H9 (cell line): Measurements from ENCODE around the gene DDI2. TPM values are rescaled to one million over a fixed set of nuclear protein-coding genes. Genes with fewer than 3 reads are reported as not detected.

Experiments
- DNase-seq: peaks from one replicate; pipeline ENCODE4 v3.0.0-alpha.2; 2017
- H2AFZ ChIP-seq: one replicate; pipeline ENCODE4 v1.6.1; 2013; ENCODE audit warnings: mild to moderate bottlenecking, low read length, control low read depth, moderate library complexity
- H2AK5ac ChIP-seq: 2 replicates; pipeline ENCODE4 v1.6.1; 2013; ENCODE audit warnings: low read length, control low read depth, mixed read lengths; ENCODE audit not compliant: insufficient read length
- H2BK120ac ChIP-seq: one replicate; pipeline ENCODE4 v1.6.1; 2013; ENCODE audit warnings: low read depth, mild to moderate bottlenecking, low read length, control low read depth, inconsistent platforms; ENCODE audit not compliant: poor library complexity, severe bottlenecking
- H2BK12ac ChIP-seq: 2 replicates; pipeline ENCODE4 v1.6.1; 2013; ENCODE audit warnings: low read length, control low read depth, mixed read lengths, low read depth; ENCODE audit not compliant: insufficient read length
- H2BK15ac ChIP-seq: 2 replicates; pipeline ENCODE4 v1.6.1; 2013; ENCODE audit warnings: low read depth, low read length, control low read depth
- H2BK20ac ChIP-seq: one replicate; pipeline ENCODE4 v1.6.1; 2013; ENCODE audit warnings: low read depth, mild to moderate bottlenecking, low read length, control low read depth, inconsistent platforms; ENCODE audit not compliant: poor library complexity, severe bottlenecking
- H2BK5ac ChIP-seq: 2 replicates; pipeline ENCODE4 v1.6.1; 2013; ENCODE audit warnings: low read length, control low read depth, mixed read lengths; ENCODE audit not compliant: insufficient read length
- H3K14ac ChIP-seq: 2 replicates; pipeline ENCODE4 v1.6.1; 2013; ENCODE audit warnings: low read length, control low read depth; ENCODE audit not compliant: insufficient read depth
- H3K18ac ChIP-seq: 2 replicates; pipeline ENCODE4 v1.6.1; 2013; ENCODE audit warnings: low read depth, mild to moderate bottlenecking, mixed read lengths, low read length, control low read depth; ENCODE audit not compliant: insufficient read length
- H3K23ac ChIP-seq: 2 replicates; pipeline ENCODE4 v1.6.1; 2013; ENCODE audit warnings: low read length, control low read depth, mixed read lengths, low read depth; ENCODE audit not compliant: insufficient read length
- H3K23me2 ChIP-seq: 2 replicates; pipeline ENCODE4 v1.6.1; 2013; ENCODE audit warnings: low read depth, mild to moderate bottlenecking, mixed read lengths, low read length, control low read depth; ENCODE audit not compliant: insufficient read length, poor library complexity, severe bottlenecking
- H3K27ac ChIP-seq: 2 replicates; pipeline ENCODE4 v1.5.1; 2013; ENCODE audit warnings: low read length, control low read depth, mixed read lengths, low read depth; ENCODE audit not compliant: insufficient read length
- H3K27me3 ChIP-seq: 2 replicates; pipeline ENCODE4 v1.6.1; 2013; ENCODE audit warnings: low read length, control low read depth, inconsistent platforms; ENCODE audit not compliant: insufficient read depth
- H3K4ac ChIP-seq: 2 replicates; pipeline ENCODE4 v1.6.1; 2013; ENCODE audit warnings: low read depth, mild to moderate bottlenecking, control low read depth, inconsistent platforms, low read length, moderate library complexity
- H3K4me1 ChIP-seq: 2 replicates; pipeline ENCODE4 v1.6.1; 2013; ENCODE audit warnings: low read length, control low read depth, inconsistent platforms; ENCODE audit not compliant: insufficient read depth
- H3K4me2 ChIP-seq: 2 replicates; pipeline ENCODE4 v1.6.1; 2013; ENCODE audit warnings: low read length, control low read depth, mixed read lengths; ENCODE audit not compliant: insufficient read length, insufficient read depth
- H3K56ac ChIP-seq: 2 replicates; pipeline ENCODE4 v1.6.1; 2013; ENCODE audit warnings: low read depth, mild to moderate bottlenecking, mixed read lengths, low read length, control low read depth; ENCODE audit not compliant: insufficient read length
- H3K79me1 ChIP-seq: 2 replicates; pipeline ENCODE4 v1.6.1; 2013; ENCODE audit warnings: low read depth, mild to moderate bottlenecking, moderate library complexity, low read length, control low read depth, inconsistent platforms; ENCODE audit not compliant: insufficient read depth, poor library complexity, severe bottlenecking
- H3K79me2 ChIP-seq: 2 replicates; pipeline ENCODE4 v1.6.1; 2013; ENCODE audit warnings: low read length, control low read depth, inconsistent platforms; ENCODE audit not compliant: insufficient read depth
- H3K9ac ChIP-seq: 2 replicates; pipeline ENCODE4 v1.6.1; 2013; ENCODE audit warnings: low read length, control low read depth, mixed read lengths; ENCODE audit not compliant: insufficient read length; ENCODE audit errors: extremely low read depth
- H3K9me3 ChIP-seq: one replicate; pipeline ENCODE4 v1.6.1; 2013; ENCODE audit warnings: low read depth, low read length, inconsistent platforms; ENCODE audit not compliant: control insufficient read depth
- H3T11ph ChIP-seq: one replicate; pipeline ENCODE4 v1.6.1; 2013; ENCODE audit warnings: mild to moderate bottlenecking, low read length, control low read depth, inconsistent platforms
- H4K20me1 ChIP-seq: one replicate; pipeline ENCODE4 v1.6.1; 2013; ENCODE audit not compliant: control insufficient read depth, insufficient read length, insufficient read depth
- H4K5ac ChIP-seq: 2 replicates; pipeline ENCODE4 v1.6.1; 2013; ENCODE audit warnings: low read depth, mild to moderate bottlenecking, mixed read lengths, low read length, control low read depth; ENCODE audit not compliant: insufficient read length
- H4K8ac ChIP-seq: replicated peaks from 2 replicates; pipeline ENCODE4 v1.6.1; 2013; ENCODE audit warnings: low read length, control low read depth, mixed read lengths, low read depth; ENCODE audit not compliant: insufficient read length
- H4K91ac ChIP-seq: 2 replicates; pipeline ENCODE4 v1.6.1; 2013; ENCODE audit warnings: low read depth, mild to moderate bottlenecking, moderate library complexity, mixed read lengths, low read length, control low read depth; ENCODE audit not compliant: insufficient read length
- H3K27ac Mint-ChIP-seq, 3 experiments: 2 replicates in 2 of 3; 3 replicates in 1 of 3; pipeline ENCODE4 v1.8.0; 2020 to 2021; ENCODE audit warnings: mixed read lengths in 3 of 3, mild to moderate bottlenecking in 1 of 3, moderate library complexity in 1 of 3
- H3K27me3 Mint-ChIP-seq: 2 replicates; pipeline ENCODE4 v1.8.0; 2021; ENCODE audit warnings: low read depth, mild to moderate bottlenecking, moderate library complexity, mixed read lengths
- H3K36me3 Mint-ChIP-seq, 3 experiments: 2 replicates in 2 of 3; 3 replicates in 1 of 3; pipeline ENCODE4 v1.8.0; 2020 to 2021; ENCODE audit warnings: low read depth in 3 of 3, mixed read lengths in 3 of 3; ENCODE audit not compliant: insufficient read depth in 1 of 3
- H3K4me1 Mint-ChIP-seq, 2 experiments: 2 replicates each; pipeline ENCODE4 v1.8.0; 2020; ENCODE audit warnings: mixed read lengths in 2 of 2
- H3K4me3 Mint-ChIP-seq, 2 experiments: 2 replicates in 1 of 2; 3 replicates in 1 of 2; pipeline ENCODE4 v1.8.0; 2020 to 2021; ENCODE audit warnings: mild to moderate bottlenecking in 2 of 2, mixed read lengths in 2 of 2, moderate library complexity in 1 of 2
- H3K9me3 Mint-ChIP-seq, 2 experiments: 2 replicates in 1 of 2; 3 replicates in 1 of 2; pipeline ENCODE4 v1.8.0; 2020; ENCODE audit warnings: mild to moderate bottlenecking in 2 of 2, mixed read lengths in 2 of 2, moderate library complexity in 1 of 2
- WGBS: extraction: QIAGEN DNeasy Blood & Tissue Kit; methylation state at CpG from one replicate; pipeline ENCODE4 v1.1.7; 2013; ENCODE audit warnings: missing lambda C conversion rate, low lambda C conversion rate, mixed read lengths; ENCODE audit not compliant: insufficient read length; ENCODE audit errors: extremely low coverage; 5-methylcytosine and 5-hydroxymethylcytosine counted together
- total RNA-seq: library from RNA; stranded (reverse); gene quantifications from 2 replicates; pipeline ENCODE4 v1.2.1, GENCODE V29; 2021
- TF ChIP-seq, protein P1 (sequence below): fragments of 200-600 bp; sonication (generic); conservative IDR thresholded peaks from 3 replicates; pipeline ENCODE4 v1.8.0; 2021; ENCODE audit warnings: antibody characterized with exemption, mild to moderate bottlenecking

The DDI2 gene
- total RNA-seq, 1 experiment from 2014 or later = 45.0 TPM

DNA sequence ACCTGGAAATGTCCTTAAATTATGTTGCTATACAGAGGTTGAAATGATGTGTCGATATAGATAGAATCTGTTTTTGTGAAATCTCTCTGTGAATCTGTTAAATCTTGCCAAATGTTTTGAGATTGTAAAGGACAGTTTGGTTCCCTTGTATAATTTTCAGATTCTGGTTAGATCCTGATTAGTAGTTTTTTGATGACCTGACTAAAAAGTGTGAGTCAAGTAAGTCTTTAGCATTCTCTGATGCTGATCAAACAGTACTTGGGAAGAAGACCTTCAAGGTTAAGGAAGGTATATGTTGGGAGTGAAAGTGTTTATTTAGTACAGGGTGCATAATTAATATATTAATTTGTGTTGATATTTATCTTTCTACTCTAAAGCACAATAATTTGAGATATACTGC is 32.7 kb downstream of the DDI2 start:
- Histone ChIP-seq H2BK5ac (no peak overlapping the region), H4K8ac (no peak overlapping the region), H2BK120ac (no peak overlapping the region), H3T11ph (no peak overlapping the region), H3K79me2 (no peaks in the 10 kb centered on the region), H3K79me1 (no peaks in the 10 kb centered on the region), H3K9ac (no peak overlapping the region), H2BK20ac (no peak overlapping the region), H3K4ac (no peak overlapping the region), H2AK5ac (no peak overlapping the region), H2BK15ac (no peak overlapping the region), H3K27me3 (no peaks in the 10 kb centered on the region), H3K4me2 (no peak overlapping the region), H3K14ac (no peak overlapping the region), H3K23ac (no peak overlapping the region), H3K9me3 (no peaks in the 10 kb centered on the region), H4K20me1 (no peaks in the 10 kb centered on the region), H2BK12ac (no peak overlapping the region), H3K4me1 (no peaks in the 10 kb centered on the region), H3K27ac (no peak overlapping the region), H3K56ac (no peak overlapping the region), H3K23me2 (no peaks in the 10 kb centered on the region), H2AFZ (no peak overlapping the region), H4K91ac (no peak overlapping the region), H3K18ac (no peak overlapping the region), H4K5ac (no peak overlapping the region)
- Mint-ChIP-seq H3K4me1 (no peaks in the 10 kb centered on the region), H3K4me3 (no peak overlapping the region), H3K27ac (no peak overlapping the region), H3K9me3 (no peaks in the 10 kb centered on the region), H3K27me3 (no peaks in the 10 kb centered on the region), H3K36me3 (peaks cover 29 to 79% (median 62%) of the 10 kb centered on the region in 3 experiments; a peak in 6 of 7 replicates)
- no peak for DNase-seq
- TF ChIP-seq, protein P1, sequence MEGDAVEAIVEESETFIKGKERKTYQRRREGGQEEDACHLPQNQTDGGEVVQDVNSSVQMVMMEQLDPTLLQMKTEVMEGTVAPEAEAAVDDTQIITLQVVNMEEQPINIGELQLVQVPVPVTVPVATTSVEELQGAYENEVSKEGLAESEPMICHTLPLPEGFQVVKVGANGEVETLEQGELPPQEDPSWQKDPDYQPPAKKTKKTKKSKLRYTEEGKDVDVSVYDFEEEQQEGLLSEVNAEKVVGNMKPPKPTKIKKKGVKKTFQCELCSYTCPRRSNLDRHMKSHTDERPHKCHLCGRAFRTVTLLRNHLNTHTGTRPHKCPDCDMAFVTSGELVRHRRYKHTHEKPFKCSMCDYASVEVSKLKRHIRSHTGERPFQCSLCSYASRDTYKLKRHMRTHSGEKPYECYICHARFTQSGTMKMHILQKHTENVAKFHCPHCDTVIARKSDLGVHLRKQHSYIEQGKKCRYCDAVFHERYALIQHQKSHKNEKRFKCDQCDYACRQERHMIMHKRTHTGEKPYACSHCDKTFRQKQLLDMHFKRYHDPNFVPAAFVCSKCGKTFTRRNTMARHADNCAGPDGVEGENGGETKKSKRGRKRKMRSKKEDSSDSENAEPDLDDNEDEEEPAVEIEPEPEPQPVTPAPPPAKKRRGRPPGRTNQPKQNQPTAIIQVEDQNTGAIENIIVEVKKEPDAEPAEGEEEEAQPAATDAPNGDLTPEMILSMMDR = no peak
- no CpG with 5 or more reads among the region's 1 CpG for WGBS
